ENCODE data around the gene KLHL25. TPM values are rescaled to one million over a fixed set of nuclear protein-coding genes. Genes with fewer than 3 reads are reported as not detected.

Gene KLHL25
- total and polyA plus RNA-seq, 11 donors = 2.2 to 12.9 (median 4.3) TPM

- DNase-seq (no peak), ATAC-seq (peak in 2 of 4 donors; percentile 23 to 30)
- Histone ChIP-seq H3K4me3 (no peak overlapping the region), H3K36me3 (peaks cover 0 to 100% (median 96%) of the 10 kb centered on the region in 9 donors), H3K4me1 (peaks cover 3 to 67% (median 38%) of the 10 kb centered on the region in 12 donors), H3K27ac (peak overlapping the region in 10 of 12 donors; percentile 39 to 82 (median 70)), H3K9me3 (no peaks in the 10 kb centered on the region), H3K27me3 (no peaks in the 10 kb centered on the region)
- 51 to 65% (median 57%) methylated on average over 2 of the region's 2 CpGs for WGBS, 4 donors
- no peak for TF ChIP-seq POLR2A (IDR thresholded peaks at IDR 0.05)
- no peak for TF ChIP-seq CTCF (IDR thresholded peaks at IDR 0.05)
- intact Hi-C loops (cut with DNase I) = loop anchor here in 1 of 10 donors (10.0 kb wide), 1 partner anchor 242 kb away; no protein-coding TSS in a partner anchor
Measured at GRCh38 chr15:85727068-85727467, 67.7 kb downstream of the KLHL25 start.

- peaks cover 0 to 100% (median 96%) of the 10 kb centered on the region in 9 donors for H3K36me3 ChIP-seq
- DNase-seq = no peak
- peaks cover 3 to 73% (median 44%) of the 10 kb centered on the region in 12 donors for H3K4me1 ChIP-seq
- H3K9me3 ChIP-seq = no peaks in the 10 kb centered on the region
- ATAC-seq = no peak
- no peak for TF ChIP-seq POLR2A (IDR thresholded peaks at IDR 0.05)
- no peak for TF ChIP-seq CTCF (IDR thresholded peaks at IDR 0.05)
- H3K4me3 ChIP-seq = peak overlapping the region in 2 of 12 donors; percentile 40 to 51
- WGBS, 4 donors = 64 to 78% (median 77%) methylated on average over 2 of the region's 2 CpGs
- H3K27ac ChIP-seq = peak overlapping the region in 11 of 12 donors; percentile 32 to 82 (median 69)
- intact Hi-C loops (cut with DNase I) = loop anchor here in 1 of 10 donors (10.0 kb wide), 1 partner anchor 242 kb away; no protein-coding TSS in a partner anchor
- H3K27me3 ChIP-seq = no peaks in the 10 kb centered on the region
Measured at GRCh38 chr15:85726454-85726853, 68.3 kb downstream of the KLHL25 start.

- DNase-seq (no peak), ATAC-seq (peak in 1 of 4 donors; percentile 2)
- Histone ChIP-seq H3K36me3 (peaks cover 0 to 100% (median 96%) of the 10 kb centered on the region in 9 donors), H3K9me3 (no peaks in the 10 kb centered on the region), H3K4me3 (peak overlapping the region in 5 of 12 donors; percentile 10 to 51 (median 22)), H3K27me3 (no peaks in the 10 kb centered on the region), H3K27ac (peak overlapping the region in 11 of 12 donors; percentile 32 to 82 (median 71)), H3K4me1 (peaks cover 3 to 78% (median 50%) of the 10 kb centered on the region in 12 donors)
- intact Hi-C loops (cut with DNase I) = loop anchor here in 1 of 10 donors (10.0 kb wide), 1 partner anchor 241 kb away; no protein-coding TSS in a partner anchor
- TF ChIP-seq CTCF (IDR thresholded peaks at IDR 0.05) (no peak), POLR2A (IDR thresholded peaks at IDR 0.05) (no peak)
- 65 to 77% (median 68%) methylated on average over 4 of the region's 4 CpGs for WGBS, 4 donors
Measured at GRCh38 chr15:85725564-85725963, 69.2 kb downstream of the KLHL25 start.

GRCh38 chr15:85725019-85725418 lies 69.7 kb downstream of the KLHL25 start:
- peaks cover 3 to 78% (median 51%) of the 10 kb centered on the region in 12 donors for H3K4me1 ChIP-seq
- DNase-seq (no peak), ATAC-seq (peak; percentile 42 to 69 (median 49))
- TF ChIP-seq POLR2A (IDR thresholded peaks at IDR 0.05) (peak in 1 of 2 donors; percentile 31), CTCF (IDR thresholded peaks at IDR 0.05) (no peak)
- no peaks in the 10 kb centered on the region for H3K9me3 ChIP-seq
- peak overlapping the region in 7 of 12 donors; percentile 10 to 51 (median 22) for H3K4me3 ChIP-seq
- intact Hi-C loops (cut with DNase I) = loop anchor here in 1 of 10 donors (10.0 kb wide), 1 partner anchor 240 kb away; no protein-coding TSS in a partner anchor
- H3K27me3 ChIP-seq = no peaks in the 10 kb centered on the region
- peaks cover 0 to 100% (median 98%) of the 10 kb centered on the region in 9 donors for H3K36me3 ChIP-seq
- peak overlapping the region; percentile 48 to 82 (median 70) for H3K27ac ChIP-seq
- 30 to 65% (median 52%) methylated on average over 3 of the region's 3 CpGs for WGBS, 4 donors
